ENCODE data around the gene DMD.

The DMD gene

GRCh38 chrX:33001107-33001506 lies 210.2 kb downstream of the DMD start:
- DNase-seq (ENCODE audit: low read depth) = no peak
- TF ChIP-seq CTCF (conservative IDR thresholded peaks at IDR 0.05; ENCODE audit: low read depth, low read length) = no peak
- no peak overlapping the region for H3K4me3 ChIP-seq (ENCODE audit: low read depth, low read length)

- H3K4me3 ChIP-seq (ENCODE audit: low read depth, low read length) = no peak overlapping the region
- no peak for DNase-seq (ENCODE audit: low read depth)
- no peak for TF ChIP-seq CTCF (conservative IDR thresholded peaks at IDR 0.05; ENCODE audit: low read depth, low read length)
These were observed 212.6 kb downstream of the DMD start for GRCh38 chrX:32998776-32999175.

GRCh38 chrX:32995427-32995826 lies 215.9 kb downstream of the DMD start:
- TF ChIP-seq CTCF (conservative IDR thresholded peaks at IDR 0.05; ENCODE audit: low read depth, low read length) = no peak
- H3K4me3 ChIP-seq (ENCODE audit: low read depth, low read length) = no peak overlapping the region
- DNase-seq (ENCODE audit: low read depth) = no peak

- no peak for TF ChIP-seq CTCF (conservative IDR thresholded peaks at IDR 0.05; ENCODE audit: low read depth, low read length)
- no peak for DNase-seq (ENCODE audit: low read depth)
- no peak overlapping the region for H3K4me3 ChIP-seq (ENCODE audit: low read depth, low read length)
These were observed 224.2 kb downstream of the DMD start for GRCh38 chrX:32987142-32987541.

- no peak for TF ChIP-seq CTCF (conservative IDR thresholded peaks at IDR 0.05; ENCODE audit: low read depth, low read length)
These were observed 225.8 kb downstream of the DMD start for GRCh38 chrX:32985544-32985943.

GRCh38 chrX:32966821-32967355 lies 244.5 kb downstream of the DMD start:
- no peak overlapping the region for H3K4me3 ChIP-seq (ENCODE audit: low read depth, low read length)
- DNase-seq (ENCODE audit: low read depth) = no peak
- no peak for TF ChIP-seq CTCF (conservative IDR thresholded peaks at IDR 0.05; ENCODE audit: low read depth, low read length)

More at GRCh38 chrX:32985544-32985943, 225.8 kb downstream of the DMD start:
- no peak for DNase-seq (ENCODE audit: low read depth)
- H3K4me3 ChIP-seq (ENCODE audit: low read depth, low read length) = no peak overlapping the region

- DNase-seq (ENCODE audit: low read depth) = no peak
- TF ChIP-seq CTCF (conservative IDR thresholded peaks at IDR 0.05; ENCODE audit: low read depth, low read length) = no peak
These were observed 257.2 kb downstream of the DMD start for GRCh38 chrX:32954125-32954524.

More at GRCh38 chrX:32954125-32954524, 257.2 kb downstream of the DMD start:
- H3K4me3 ChIP-seq (ENCODE audit: low read depth, low read length) = no peak overlapping the region
